GM21576 (cell line): ENCODE measurements around the gene HOMEZ.
"Not testable (repeated sequence)": the region's sequence is repeated elsewhere in the genome, so short reads cannot be mapped to it uniquely, and the experiment has no call there.

Experiments used
- ATAC-seq: cut with Tn5 transposase; IDR thresholded peaks from one replicate; pipeline ENCODE4 v1.9.1; 2021; ENCODE audit warnings: mild to moderate bottlenecking, moderate library complexity; ENCODE audit not compliant: unreplicated experiment

The HOMEZ gene

DNA sequence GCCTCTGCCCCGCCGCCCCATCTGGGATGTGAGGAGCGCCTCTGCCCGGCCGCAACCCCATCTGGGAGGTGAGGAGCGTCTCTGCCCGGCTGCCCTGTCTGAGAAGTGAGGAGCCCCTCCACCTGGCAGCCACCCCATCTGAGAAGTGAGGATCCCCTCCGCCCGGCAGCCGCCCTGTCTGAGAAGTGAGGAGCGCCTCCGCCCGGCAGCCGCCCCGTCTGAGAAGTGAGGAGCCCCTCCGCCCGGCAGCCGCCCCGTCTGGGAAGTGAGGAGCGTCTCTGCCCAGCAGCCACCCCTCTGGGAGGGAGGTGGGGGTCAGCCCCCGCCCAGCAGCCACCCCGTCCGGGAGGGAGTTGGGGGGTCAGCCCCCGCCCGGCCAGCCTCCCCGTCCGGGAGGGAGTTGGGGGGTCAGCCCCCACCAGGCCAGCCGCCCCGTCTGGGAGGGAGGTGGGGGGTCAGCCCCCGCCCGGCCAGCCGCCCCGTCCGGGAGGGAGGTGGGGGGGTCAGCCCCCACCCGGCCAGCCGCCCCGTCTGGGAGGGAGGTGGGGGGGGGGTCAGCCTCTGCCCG, 53.6 kb downstream of the HOMEZ start:
- not testable (repeated sequence) for ATAC-seq

DNA sequence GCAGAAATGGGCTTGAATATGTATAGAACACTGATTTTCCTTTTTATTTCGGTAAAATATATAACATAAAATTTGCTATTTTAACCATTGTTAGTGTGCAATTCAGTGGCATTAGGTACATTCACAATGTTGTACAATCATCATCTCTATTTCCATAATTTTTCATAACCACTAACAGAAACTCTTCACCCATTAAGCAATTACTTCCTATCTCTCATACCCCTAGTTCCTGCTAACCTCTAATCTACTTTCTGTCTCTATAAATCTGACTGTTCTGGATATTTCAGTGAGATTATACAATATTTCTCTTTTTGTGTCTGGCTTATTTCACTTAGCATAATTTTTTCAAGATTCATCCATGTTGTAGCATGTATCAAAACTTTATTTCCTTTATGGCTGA, 57.1 kb downstream of the HOMEZ start:
- ATAC-seq = no peak

DNA sequence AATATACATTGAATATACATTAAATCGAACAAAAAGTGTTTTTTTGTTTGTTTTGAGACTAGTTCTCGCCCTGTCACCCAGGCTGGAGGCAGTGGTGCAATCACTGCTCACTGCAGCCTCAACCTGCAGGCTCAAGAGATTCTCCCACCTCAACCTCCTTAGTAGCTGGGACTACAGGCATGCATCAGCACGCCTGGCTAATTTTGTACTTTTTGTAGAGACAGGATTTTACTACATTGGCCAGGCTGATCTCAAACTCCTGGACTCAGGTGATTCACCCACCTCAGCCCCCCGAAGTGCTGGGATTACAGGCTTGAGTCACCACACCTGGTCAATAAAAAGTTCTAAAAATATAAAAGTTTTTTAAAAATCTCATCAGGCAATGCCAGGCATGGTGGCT, 58.4 kb downstream of the HOMEZ start:
- no peak for ATAC-seq

DNA sequence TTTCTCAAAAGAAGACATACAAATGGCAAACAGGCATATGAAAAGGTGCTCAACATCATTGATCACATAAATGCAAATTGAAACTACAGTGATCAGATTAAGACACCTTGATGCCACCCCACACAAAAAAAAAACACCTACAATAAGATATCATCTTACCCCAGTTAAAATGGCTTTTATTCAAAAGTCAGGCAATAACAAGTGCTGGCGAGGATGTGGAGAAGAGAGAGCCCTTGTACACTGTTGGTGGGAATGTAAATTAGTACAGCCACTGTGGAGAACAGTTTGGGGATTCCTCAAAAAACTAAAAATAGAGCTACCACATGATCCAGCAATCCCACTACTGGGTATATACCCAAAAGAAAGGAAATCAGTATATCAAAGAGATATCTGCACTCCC, 61.0 kb downstream of the HOMEZ start:
- not testable (repeated sequence) for ATAC-seq
